GM12878 (cell line): ENCODE measurements around the gene BIRC6. TPM values are rescaled to one million over a fixed set of nuclear protein-coding genes. Genes with fewer than 3 reads are reported as not detected.

Experiments
- ATAC-seq: fragments of 200-7000 bp; cut with Tn5 transposase; 3 replicates; pipeline ENCODE4 v1.9.1; 2020; ENCODE audit warnings: mild to moderate bottlenecking, moderate library complexity
- BruUV-seq: library from RNA; stranded (reverse); fragments of 400-500 nt; replicated peaks from 2 replicates; lab custom pipeline; 2021; lab: Mats Ljungman, UMichigan
- CTCF ChIA-PET: fragments of 300-600 bp; sonication (Branson Sonifier 250); formaldehyde crosslinking; extraction: SDS; loops from one replicate; lab custom pipeline; 2021; ENCODE audit warnings: inconsistent platforms; lab: Yijun Ruan, JAX
- POLR2A ChIA-PET: fragments of 350-600 bp; formaldehyde crosslinking; extraction: SDS; loops from one replicate; lab custom pipeline; 2021; ENCODE audit warnings: inconsistent platforms; lab: Charles Lee
- RAD21 ChIA-PET: fragments of 300-600 bp; sonication (Branson Sonifier 250); formaldehyde crosslinking; loops from one replicate; lab custom pipeline; 2023; ENCODE audit warnings: antibody characterized with exemption; ENCODE audit not compliant: unreplicated experiment; lab: Charles Lee
- SMC1A ChIA-PET: fragments of 300-600 bp; sonication (Branson Sonifier 250); formaldehyde crosslinking; loops from one replicate; lab custom pipeline; 2023; ENCODE audit not compliant: unreplicated experiment, uncharacterized antibody; lab: Charles Lee
- DNase-seq: peaks from one replicate; pipeline ENCODE4 v3.0.0-alpha.2; 2011; ENCODE audit warnings: low read depth, low spot score
- FAIRE-seq: peaks from 3 replicates; lab custom pipeline; 2011; peaks lifted over from hg19 to GRCh38; lab: Jason Lieb, UNC
- H2AFZ ChIP-seq: 2 replicates; pipeline ENCODE4 v1.6.0; 2011; ENCODE audit warnings: low read depth, low read length, control low read depth; ENCODE audit not compliant: control insufficient read depth
- H3K27ac ChIP-seq: 2 replicates; pipeline ENCODE4 v1.5.1; 2011; ENCODE audit warnings: control low read depth; ENCODE audit not compliant: control insufficient read depth, insufficient read depth
- H3K27me3 ChIP-seq, 2 experiments: replicated peaks in 1 of 2; 2 replicates each; pipeline versions ENCODE4 v1.6.0 to v1.6.1; 2011; ENCODE audit warnings: low read length in 1 of 2; ENCODE audit not compliant: control insufficient read depth in 2 of 2, insufficient read depth in 2 of 2
- H3K36me3 ChIP-seq, 2 experiments: 2 replicates each; pipeline ENCODE4 v1.5.1; 2011; ENCODE audit warnings: low read length in 1 of 2; ENCODE audit not compliant: control insufficient read depth in 2 of 2, insufficient read depth in 2 of 2
- H3K4me1 ChIP-seq: 2 replicates; pipeline ENCODE4 v1.6.1; 2011; ENCODE audit warnings: mild to moderate bottlenecking, low read length, moderate library complexity, mixed read lengths; ENCODE audit not compliant: control insufficient read depth, insufficient read depth
- H3K4me2 ChIP-seq: 2 replicates; pipeline ENCODE4 v1.6.0; 2011; ENCODE audit warnings: control low read depth; ENCODE audit not compliant: control insufficient read depth, insufficient read depth
- H3K4me3 ChIP-seq: fragments of 200-600 bp; sonication (generic); 2 replicates; pipeline ENCODE4 v1.5.1; 2016
- H3K79me2 ChIP-seq: 2 replicates; pipeline ENCODE4 v1.6.0; 2011; ENCODE audit warnings: low read length; ENCODE audit not compliant: control insufficient read depth, insufficient read depth
- H3K9ac ChIP-seq: 2 replicates; pipeline ENCODE4 v1.8.0; 2011; ENCODE audit warnings: low read length, control low read depth, mixed read lengths; ENCODE audit not compliant: control insufficient read depth, insufficient read depth
- H3K9me3 ChIP-seq: replicated peaks from 3 replicates; pipeline ENCODE4 v1.5.1; 2011; ENCODE audit warnings: mild to moderate bottlenecking, low read length; ENCODE audit not compliant: control insufficient read depth, insufficient read depth
- H4K20me1 ChIP-seq: 2 replicates; pipeline ENCODE4 v1.6.0; 2011; ENCODE audit not compliant: control insufficient read depth, insufficient read depth
- ATF2 ChIP-seq: IDR thresholded peaks from 2 replicates; pipeline ENCODE4 v1.6.1; 2012; ENCODE audit warnings: low read length, inconsistent platforms
- BMI1 ChIP-seq: fragments of 450-650 bp; IDR thresholded peaks from 2 replicates; pipeline ENCODE4 v1.6.1; 2016; ENCODE audit warnings: mild to moderate bottlenecking, moderate library complexity, borderline replicate concordance
- FOS ChIP-seq: IDR thresholded peaks from 3 replicates; pipeline ENCODE4 v1.6.1; 2011; ENCODE audit warnings: borderline replicate concordance; ENCODE audit not compliant: insufficient read length; ENCODE audit errors: extremely low read depth
- HSF1 ChIP-seq: fragments of 150-350 bp; IDR thresholded peaks from 2 replicates; pipeline ENCODE4 v1.6.1; 2014; ENCODE audit warnings: mild to moderate bottlenecking, low read depth, low read length
- MYB ChIP-seq: fragments of 150-350 bp; IDR thresholded peaks from 2 replicates; pipeline ENCODE4 v1.6.1; 2014; ENCODE audit warnings: mild to moderate bottlenecking, low read depth, low read length, borderline replicate concordance
- NFIC ChIP-seq: IDR thresholded peaks from 2 replicates; pipeline ENCODE4 v1.6.1; 2012; ENCODE audit warnings: low read depth, mild to moderate bottlenecking, inconsistent platforms, low read length, moderate library complexity
- NR2F1 ChIP-seq: fragments of 450-650 bp; conservative IDR thresholded peaks from 2 replicates; pipeline ENCODE4 v1.6.1; 2017; ENCODE audit warnings: mild to moderate bottlenecking
- PAX5 ChIP-seq: IDR thresholded peaks from 2 replicates; pipeline ENCODE4 v1.6.1; 2011; ENCODE audit warnings: low read depth, low read length, borderline replicate concordance
- PBX3 ChIP-seq: IDR thresholded peaks from 2 replicates; pipeline ENCODE4 v1.6.1; 2011; ENCODE audit warnings: mild to moderate bottlenecking, low read depth, low read length, moderate library complexity; ENCODE audit not compliant: insufficient replicate concordance
- PKNOX1 ChIP-seq: fragments of 450-650 bp; IDR thresholded peaks from 2 replicates; pipeline ENCODE4 v1.6.1; 2016; ENCODE audit warnings: mild to moderate bottlenecking
- RAD21 ChIP-seq: IDR thresholded peaks from 2 replicates; pipeline ENCODE4 v1.6.1; 2011; ENCODE audit warnings: mild to moderate bottlenecking, low read depth, low read length, moderate library complexity; ENCODE audit not compliant: insufficient read depth
- RB1 ChIP-seq: fragments of 450-650 bp; formaldehyde crosslinking; IDR thresholded peaks from 2 replicates; pipeline ENCODE4 v1.6.1; 2017; ENCODE audit warnings: mild to moderate bottlenecking, borderline replicate concordance
- SRF ChIP-seq, 2 experiments: IDR thresholded peaks; 2 replicates each; pipeline ENCODE4 v1.6.1; 2011; ENCODE audit warnings: low read depth in 2 of 2, low read length in 2 of 2, mild to moderate bottlenecking in 1 of 2, moderate library complexity in 1 of 2
- TBL1XR1 ChIP-seq: IDR thresholded peaks from 2 replicates; pipeline ENCODE4 v1.6.1; 2012; ENCODE audit warnings: low read depth, low read length, improper control_type of control experiment
- TCF12 ChIP-seq: IDR thresholded peaks from 2 replicates; pipeline ENCODE4 v1.6.1; 2011; ENCODE audit warnings: low read depth, mild to moderate bottlenecking, low read length
- YBX1 ChIP-seq: fragments of 450-650 bp; IDR thresholded peaks from 2 replicates; pipeline ENCODE4 v1.6.1; 2016; ENCODE audit warnings: antibody characterized with exemption
- WGBS: methylation state at CpG from one replicate; pipeline ENCODE4 v1.1.6; 2016; ENCODE audit warnings: low lambda C conversion rate; ENCODE audit not compliant: insufficient replicate concordance, insufficient coverage; ENCODE audit errors: missing lambda C conversion rate; 5-methylcytosine and 5-hydroxymethylcytosine counted together
- in situ Hi-C: fragments of 300-500 bp; cut with MboI; formaldehyde crosslinking; loops from 9 replicates; pipeline ENCODE4 v1.14.3; 2018; ENCODE audit warnings: mixed read lengths
- intact Hi-C: fragments of 100-400 bp; cut with micrococcal nuclease; formaldehyde crosslinking; loops from one replicate; pipeline ENCODE4 v1.14.2; 2022; ENCODE audit not compliant: unreplicated experiment
- polyA plus RNA-seq, 11 experiments: library from polyadenylated mRNA; depleted of rRNA in 4 of 11; unstranded in 6 of 11; stranded (reverse) in 5 of 11; fragments of >200 nt; fragmentation: Nextera tagmentation in 4 of 11; fragmentation: Illumina TruSeq in 1 of 11; extraction: Ambion mirVana in 4 of 11; extraction: Trizol in 1 of 11; gene quantifications; 1 replicate in 1 of 11; 2 replicates in 10 of 11; pipeline versions ENCODE4 v1.2.1 to v1.2.3, GENCODE V29; 2011 to 2016; ENCODE audit warnings: inconsistent platforms in 2 of 11, missing spikeins in 2 of 11, low read depth in 1 of 11
- total RNA-seq, 4 experiments: library from RNA; depleted of rRNA in 3 of 4; stranded (reverse); fragments of >200 nt in 3 of 4; fragmentation: Illumina TruSeq in 1 of 4; extraction: Trizol in 1 of 4; gene quantifications; 2 replicates each; pipeline versions ENCODE4 v1.2.1 to v1.2.3, GENCODE V29; 2013 to 2021

Gene BIRC6
- total and polyA plus RNA-seq, 10 of the 15 experiments (the other 5 are each of a cell fraction or from before 2014, with no cell fraction given): 18.8 to 118 (median 55.0) TPM

- H3K27ac ChIP-seq: no peak overlapping the region
- H3K27me3 ChIP-seq: no peaks in the 10 kb centered on the region
- no peaks in the 10 kb centered on the region for H4K20me1 ChIP-seq
- H3K79me2 ChIP-seq: peaks cover 26% of the 10 kb centered on the region
- no peak for TF ChIP-seq ATF2
- no peak for TF ChIP-seq MYB
- no peak for TF ChIP-seq NR2F1
- TF ChIP-seq HSF1: no peak
- TF ChIP-seq TCF12: no peak
- no peak for TF ChIP-seq NFIC
- TF ChIP-seq FOS: no peak
- no peak for TF ChIP-seq SRF (IDR thresholded peaks at IDR 0.05; ENCODE audit: low read depth in 2 of 2, low read length in 2 of 2)
- no peak for TF ChIP-seq PBX3
- no peak for TF ChIP-seq RB1
- TF ChIP-seq PKNOX1: no peak
- TF ChIP-seq PAX5: no peak
- no peak for TF ChIP-seq BMI1
- TF ChIP-seq RAD21: no peak
- no peak for TF ChIP-seq TBL1XR1
- TF ChIP-seq YBX1: no peak
- H2AFZ ChIP-seq: no peak overlapping the region
- intact Hi-C loops: no loop called here
- ChIA-PET CTCF (no interaction called here), RAD21 (no interaction called here), SMC1A (no interaction called here), POLR2A (no interaction called here)
- BruUV-seq: no TSS peak
- no peak for DNase-seq
- H3K9ac ChIP-seq: no peak overlapping the region
- no peak for FAIRE-seq
- no peaks in the 10 kb centered on the region for H3K4me1 ChIP-seq
- no peak overlapping the region for H3K4me3 ChIP-seq
- ATAC-seq: no peak
- in situ Hi-C loops: no loop called here
- WGBS: 94% methylated on average over 10 of the region's 10 CpGs
- no peak overlapping the region for H3K4me2 ChIP-seq
- peaks cover 4 to 21% of the 10 kb centered on the region in 2 experiments for H3K36me3 ChIP-seq
- H3K9me3 ChIP-seq: no peaks in the 10 kb centered on the region; the same call in 2 of the 3 replicates
Measured at GRCh38 chr2:32417659-32418058, 60.8 kb downstream of the BIRC6 start.
